ENCODE measurements around the gene ATP5F1D.

ATP5F1D gene

GRCh38 chr19:1251330-1252220 is 10.0 kb downstream of the ATP5F1D start:
- H3K79me2 ChIP-seq (ENCODE audit: insufficient read depth, low read depth) = no peaks in the 10 kb centered on the region

GRCh38 chr19:1252221-1252820 is 10.8 kb downstream of the ATP5F1D start:
- Histone ChIP-seq H3K36me3 (ENCODE audit: insufficient read depth) (no peaks in the 10 kb centered on the region; the same call in 1 of the 2 replicates), H3K4me1 (ENCODE audit: low read depth, poor library complexity, severe bottlenecking) (peaks cover 10% of the 10 kb centered on the region), H3K27me3 (ENCODE audit: insufficient read depth, low read depth) (no peaks in the 10 kb centered on the region), H3K27ac (no peak overlapping the region), H3K9ac (no peak overlapping the region), H3K79me2 (ENCODE audit: insufficient read depth, low read depth) (no peaks in the 10 kb centered on the region), H3K4me3 (IDR thresholded peaks at IDR 0.05; ENCODE audit: insufficient read depth, low read depth, low read length) (no peak overlapping the region), H4K20me1 (ENCODE audit: insufficient read depth) (no peaks in the 10 kb centered on the region), H2AFZ (ENCODE audit: low read depth) (no peak overlapping the region), H3K4me2 (no peak overlapping the region)
- TF ChIP-seq CTCF (conservative IDR thresholded peaks at IDR 0.05; ENCODE audit: low read depth, low read length) = no peak

More at GRCh38 chr19:1251330-1252220, 10.0 kb downstream of the ATP5F1D start:
- H3K27ac ChIP-seq = no peak overlapping the region
- TF ChIP-seq CTCF (conservative IDR thresholded peaks at IDR 0.05; ENCODE audit: low read depth, low read length) = no peak
- peaks cover 10% of the 10 kb centered on the region for H3K4me1 ChIP-seq (ENCODE audit: low read depth, poor library complexity, severe bottlenecking)
- no peak overlapping the region for H2AFZ ChIP-seq (ENCODE audit: low read depth)
- no peak overlapping the region for H3K9ac ChIP-seq
- no peaks in the 10 kb centered on the region for H4K20me1 ChIP-seq (ENCODE audit: insufficient read depth)
- no peak overlapping the region for H3K4me3 ChIP-seq (IDR thresholded peaks at IDR 0.05; ENCODE audit: insufficient read depth, low read depth, low read length)
- H3K27me3 ChIP-seq (ENCODE audit: insufficient read depth, low read depth) = no peaks in the 10 kb centered on the region
- no peaks in the 10 kb centered on the region; the same call in 1 of the 2 replicates for H3K36me3 ChIP-seq (ENCODE audit: insufficient read depth)
- no peak overlapping the region for H3K4me2 ChIP-seq

- no peak for TF ChIP-seq CTCF (conservative IDR thresholded peaks at IDR 0.05; ENCODE audit: low read depth, low read length)
- no peak overlapping the region for H3K4me2 ChIP-seq
- no peak overlapping the region for H2AFZ ChIP-seq (ENCODE audit: low read depth)
- no peak overlapping the region for H3K9ac ChIP-seq
- H3K4me1 ChIP-seq (ENCODE audit: low read depth, poor library complexity, severe bottlenecking) = peaks cover 5% of the 10 kb centered on the region
- no peaks in the 10 kb centered on the region for H4K20me1 ChIP-seq (ENCODE audit: insufficient read depth)
- no peaks in the 10 kb centered on the region for H3K79me2 ChIP-seq (ENCODE audit: insufficient read depth, low read depth)
- no peaks in the 10 kb centered on the region; the same call in 1 of the 2 replicates for H3K36me3 ChIP-seq (ENCODE audit: insufficient read depth)
- no peak overlapping the region for H3K27ac ChIP-seq
- H3K27me3 ChIP-seq (ENCODE audit: insufficient read depth, low read depth) = no peaks in the 10 kb centered on the region
- H3K4me3 ChIP-seq (IDR thresholded peaks at IDR 0.05; ENCODE audit: insufficient read depth, low read depth, low read length) = no peak overlapping the region
These were observed 11.4 kb downstream of the ATP5F1D start for GRCh38 chr19:1252821-1253513.

- H3K27ac ChIP-seq = no peak overlapping the region
- TF ChIP-seq CTCF (conservative IDR thresholded peaks at IDR 0.05; ENCODE audit: low read depth, low read length) = no peak
- H3K4me3 ChIP-seq (IDR thresholded peaks at IDR 0.05; ENCODE audit: insufficient read depth, low read depth, low read length) = no peak overlapping the region
- no peak overlapping the region for H3K9ac ChIP-seq
- no peak overlapping the region for H2AFZ ChIP-seq (ENCODE audit: low read depth)
- H3K36me3 ChIP-seq (ENCODE audit: insufficient read depth) = no peaks in the 10 kb centered on the region; the same call in 1 of the 2 replicates
- no peaks in the 10 kb centered on the region for H3K27me3 ChIP-seq (ENCODE audit: insufficient read depth, low read depth)
- no peaks in the 10 kb centered on the region for H3K79me2 ChIP-seq (ENCODE audit: insufficient read depth, low read depth)
- H3K4me1 ChIP-seq (ENCODE audit: low read depth, poor library complexity, severe bottlenecking) = peaks cover 10% of the 10 kb centered on the region
- H4K20me1 ChIP-seq (ENCODE audit: insufficient read depth) = no peaks in the 10 kb centered on the region
- H3K4me2 ChIP-seq = no peak overlapping the region
These were observed 12.0 kb downstream of the ATP5F1D start for GRCh38 chr19:1253514-1254080.
